Natural killer cell (primary cell): ENCODE results near the gene CD163L1. TPM values are rescaled to one million over a fixed set of nuclear protein-coding genes. Genes with fewer than 3 reads are reported as not detected.

Source experiments
- ATAC-seq, 3 donors: fragments of 150-1000 bp in 2 of 3; fragments of 200-7000 bp in 1 of 3; cut with Tn5 transposase; 1 replicate in 1 of 3; 2 replicates in 2 of 3; pipeline ENCODE4 v1.10.0; 2021; ENCODE audit warnings: mild to moderate bottlenecking in 2 of 3, moderate library complexity in 2 of 3
- DNase-seq, 2 donors: peaks; one replicate each; pipeline versions ENCODE4 v3.0.0 to v3.0.0-alpha.2; 2013 to 2021; ENCODE audit warnings: mixed read lengths in 1 of 2
- H3K27ac ChIP-seq: one replicate; pipeline ENCODE4 v1.5.1; 2013; ENCODE audit warnings: mild to moderate bottlenecking, low read length
- H3K27me3 ChIP-seq: one replicate; pipeline ENCODE4 v1.6.1; 2013; ENCODE audit warnings: low read length; ENCODE audit not compliant: control insufficient read depth, insufficient read depth
- H3K36me3 ChIP-seq: one replicate; pipeline ENCODE4 v1.6.1; 2013; ENCODE audit warnings: low read length; ENCODE audit not compliant: control insufficient read depth, insufficient read depth
- H3K4me1 ChIP-seq: one replicate; pipeline ENCODE4 v1.6.1; 2013; ENCODE audit warnings: low read length; ENCODE audit not compliant: control insufficient read depth, insufficient read depth
- H3K4me3 ChIP-seq: one replicate; pipeline ENCODE4 v1.5.1; 2013; ENCODE audit warnings: low read length
- H3K9me3 ChIP-seq: one replicate; pipeline ENCODE4 v1.6.1; 2013; ENCODE audit warnings: low read length; ENCODE audit not compliant: control insufficient read depth, insufficient read depth
- H3K27ac Mint-ChIP-seq, 2 donors: one replicate each; pipeline ENCODE4 v1.8.0; 2022; ENCODE audit warnings: mild to moderate bottlenecking in 2 of 2, mixed read lengths in 2 of 2, moderate library complexity in 1 of 2
- H3K27me3 Mint-ChIP-seq, 2 donors: one replicate each; pipeline ENCODE4 v1.8.0; 2022; ENCODE audit warnings: low read depth in 2 of 2, mixed read lengths in 2 of 2
- H3K36me3 Mint-ChIP-seq: one replicate; pipeline ENCODE4 v1.8.0; 2022; ENCODE audit warnings: mixed read lengths
- H3K4me1 Mint-ChIP-seq, 2 donors: one replicate each; pipeline ENCODE4 v1.8.0; 2022; ENCODE audit warnings: mixed read lengths in 2 of 2
- H3K4me3 Mint-ChIP-seq: one replicate; pipeline ENCODE4 v1.8.0; 2022; ENCODE audit warnings: mild to moderate bottlenecking, moderate library complexity, mixed read lengths
- H3K9me3 Mint-ChIP-seq, 2 donors: one replicate each; pipeline ENCODE4 v1.8.0; 2022; ENCODE audit warnings: mixed read lengths in 2 of 2
- WGBS: methylation state at CpG from one replicate; pipeline ENCODE4 v1.1.7; 2013; ENCODE audit warnings: missing lambda C conversion rate; ENCODE audit not compliant: insufficient coverage; 5-methylcytosine and 5-hydroxymethylcytosine counted together
- intact Hi-C: fragments of 100-400 bp; cut with micrococcal nuclease; formaldehyde crosslinking; loops from one replicate; pipeline ENCODE4 v1.14.2; 2022
- total RNA-seq, 4 donors: library from RNA; stranded (reverse); fragments of 120-200 nt in 1 of 4; gene quantifications; one replicate each; pipeline versions ENCODE4 v1.2.3 to v1.2.4, GENCODE V29; 2013 to 2022
- TF ChIP-seq, protein P1 (sequence below): fragments of 200-600 bp; IDR thresholded peaks from one replicate; pipeline ENCODE4 v1.8.0; 2022; ENCODE audit warnings: antibody characterized with exemption

CD163L1 gene
- total RNA-seq, 3 donors from 2014 or later (not counting 1 experiment from before 2014, with no cell fraction given) = 0.34 TPM; not detected in 2

DNA sequence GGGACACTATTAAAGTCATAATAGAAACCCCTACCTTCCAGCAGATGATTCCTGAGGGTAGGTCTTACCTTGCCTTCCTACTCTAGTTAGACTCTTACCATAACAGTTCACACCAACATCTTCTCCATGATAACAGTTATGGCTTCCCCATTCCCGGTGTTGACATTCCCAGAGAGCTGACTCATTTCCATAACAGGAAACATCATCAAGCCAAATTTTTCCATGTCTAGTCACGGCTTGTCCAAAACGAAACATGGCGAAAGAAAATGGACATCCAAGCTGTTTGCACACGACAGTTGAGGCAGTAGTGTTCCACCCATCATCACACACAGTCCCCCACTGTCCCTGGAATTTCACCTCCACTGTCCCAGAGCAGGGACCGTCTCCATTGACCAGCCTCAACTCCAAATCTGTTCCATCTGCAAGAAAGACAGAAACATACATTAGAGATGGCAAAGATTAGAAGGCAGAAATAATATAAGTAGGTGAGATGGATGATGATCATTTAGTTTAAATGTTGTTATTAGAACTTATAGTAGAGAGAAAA lies 10.6 kb downstream of the CD163L1 start:
- Mint-ChIP-seq H3K4me3 (no peak overlapping the region), H3K4me1 (no peaks in the 10 kb centered on the region), H3K9me3 (no peaks in the 10 kb centered on the region), H3K36me3 (no peaks in the 10 kb centered on the region), H3K27ac (no peak overlapping the region), H3K27me3 (peaks cover 6 to 8% of the 10 kb centered on the region in 2 donors)
- Histone ChIP-seq H3K27me3 (peaks cover 2% of the 10 kb centered on the region), H3K4me3 (no peak overlapping the region), H3K4me1 (no peaks in the 10 kb centered on the region), H3K36me3 (no peaks in the 10 kb centered on the region), H3K9me3 (no peaks in the 10 kb centered on the region), H3K27ac (no peak overlapping the region)
- intact Hi-C loops = no loop called here
- DNase-seq (no peak), ATAC-seq (no peak)
- WGBS = 85% methylated on average over 5 of the region's 6 CpGs
- TF ChIP-seq, protein P1, sequence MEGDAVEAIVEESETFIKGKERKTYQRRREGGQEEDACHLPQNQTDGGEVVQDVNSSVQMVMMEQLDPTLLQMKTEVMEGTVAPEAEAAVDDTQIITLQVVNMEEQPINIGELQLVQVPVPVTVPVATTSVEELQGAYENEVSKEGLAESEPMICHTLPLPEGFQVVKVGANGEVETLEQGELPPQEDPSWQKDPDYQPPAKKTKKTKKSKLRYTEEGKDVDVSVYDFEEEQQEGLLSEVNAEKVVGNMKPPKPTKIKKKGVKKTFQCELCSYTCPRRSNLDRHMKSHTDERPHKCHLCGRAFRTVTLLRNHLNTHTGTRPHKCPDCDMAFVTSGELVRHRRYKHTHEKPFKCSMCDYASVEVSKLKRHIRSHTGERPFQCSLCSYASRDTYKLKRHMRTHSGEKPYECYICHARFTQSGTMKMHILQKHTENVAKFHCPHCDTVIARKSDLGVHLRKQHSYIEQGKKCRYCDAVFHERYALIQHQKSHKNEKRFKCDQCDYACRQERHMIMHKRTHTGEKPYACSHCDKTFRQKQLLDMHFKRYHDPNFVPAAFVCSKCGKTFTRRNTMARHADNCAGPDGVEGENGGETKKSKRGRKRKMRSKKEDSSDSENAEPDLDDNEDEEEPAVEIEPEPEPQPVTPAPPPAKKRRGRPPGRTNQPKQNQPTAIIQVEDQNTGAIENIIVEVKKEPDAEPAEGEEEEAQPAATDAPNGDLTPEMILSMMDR = no peak

- TF ChIP-seq, protein P1 = no peak
- Mint-ChIP-seq H3K4me3 (no peak overlapping the region), H3K36me3 (no peaks in the 10 kb centered on the region), H3K27me3 (peaks cover 6 to 8% of the 10 kb centered on the region in 2 donors), H3K27ac (no peak overlapping the region), H3K4me1 (no peaks in the 10 kb centered on the region), H3K9me3 (no peaks in the 10 kb centered on the region)
- Histone ChIP-seq H3K27ac (no peak overlapping the region), H3K4me1 (no peaks in the 10 kb centered on the region), H3K27me3 (peaks cover 2% of the 10 kb centered on the region), H3K9me3 (no peaks in the 10 kb centered on the region), H3K4me3 (no peak overlapping the region), H3K36me3 (no peaks in the 10 kb centered on the region)
- DNase-seq = no peak
- intact Hi-C loops = no loop called here
- ATAC-seq = no peak
- 93% methylated on average over 5 of the region's 5 CpGs for WGBS
Observed at GRCh38 chr12:7431993-7432685, 11.8 kb downstream of the CD163L1 start.

DNA sequence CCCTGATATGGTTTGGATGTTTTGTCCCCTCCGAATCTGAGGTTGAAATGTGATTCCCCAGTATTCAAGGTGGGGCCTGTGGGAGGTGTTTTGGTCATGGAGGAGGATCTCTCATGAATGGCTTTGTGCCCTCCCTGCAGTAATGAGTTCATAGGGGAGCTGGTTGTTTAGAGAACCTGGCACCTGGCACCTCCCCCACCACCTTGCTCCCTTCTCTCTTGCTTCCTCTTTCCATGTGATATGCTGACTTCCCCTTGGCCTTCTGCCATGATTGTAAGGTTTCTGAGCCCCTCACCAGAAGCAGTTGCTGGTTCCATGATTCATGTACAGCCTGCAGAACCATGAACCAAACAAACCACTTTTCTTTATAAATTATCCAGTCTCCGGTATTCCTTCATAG lies 32.6 kb downstream of the CD163L1 start:
- 18% methylated on average over 2 of the region's 2 CpGs for WGBS
- H3K4me3 Mint-ChIP-seq = no peak overlapping the region
- DNase-seq = no peak
- no peaks in the 10 kb centered on the region for H3K9me3 ChIP-seq
- no peak for ATAC-seq
- H3K27ac ChIP-seq = no peak overlapping the region
- no peak overlapping the region for H3K27ac Mint-ChIP-seq
- H3K27me3 Mint-ChIP-seq = peaks cover 17 to 35% of the 10 kb centered on the region in 2 donors
- TF ChIP-seq, protein P1 = no peak
- no peak overlapping the region for H3K4me3 ChIP-seq
- H3K9me3 Mint-ChIP-seq = no peaks in the 10 kb centered on the region
- H3K36me3 ChIP-seq = no peaks in the 10 kb centered on the region
- intact Hi-C loops = no loop called here
- H3K36me3 Mint-ChIP-seq = no peaks in the 10 kb centered on the region
- no peaks in the 10 kb centered on the region for H3K27me3 ChIP-seq
- no peaks in the 10 kb centered on the region for H3K4me1 ChIP-seq
- no peaks in the 10 kb centered on the region for H3K4me1 Mint-ChIP-seq

DNA sequence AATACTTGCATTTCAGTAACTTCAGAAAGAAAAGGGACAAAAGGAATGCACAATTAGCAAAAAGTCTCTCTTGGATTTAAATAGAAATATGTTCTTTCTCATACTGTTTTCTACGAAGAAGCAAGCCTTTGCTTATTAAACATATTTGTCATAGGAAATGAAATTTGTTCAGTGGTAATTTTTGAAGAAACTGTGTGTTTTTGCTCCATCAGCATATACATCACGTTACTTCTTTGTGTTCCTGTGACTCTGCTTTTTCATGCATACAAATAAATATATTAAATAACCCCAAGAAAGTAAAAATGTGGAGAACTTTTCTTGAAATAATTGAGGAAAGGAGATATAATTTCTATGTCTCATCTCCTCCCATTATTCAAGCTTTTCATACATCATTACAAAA lies 39.7 kb downstream of the CD163L1 start:
- no peaks in the 10 kb centered on the region for H3K4me1 Mint-ChIP-seq
- H3K36me3 Mint-ChIP-seq = no peaks in the 10 kb centered on the region
- H3K9me3 Mint-ChIP-seq = no peaks in the 10 kb centered on the region
- Histone ChIP-seq H3K9me3 (no peaks in the 10 kb centered on the region), H3K36me3 (no peaks in the 10 kb centered on the region), H3K27ac (no peak overlapping the region), H3K4me1 (no peaks in the 10 kb centered on the region), H3K27me3 (peaks cover 2% of the 10 kb centered on the region), H3K4me3 (no peak overlapping the region)
- no peak for ATAC-seq
- no peak overlapping the region for H3K27ac Mint-ChIP-seq
- H3K27me3 Mint-ChIP-seq = peaks cover 6 to 21% of the 10 kb centered on the region in 2 donors
- no peak for DNase-seq
- TF ChIP-seq, protein P1 = no peak
- WGBS = no CpG with 5 or more reads among the region's 2 CpGs
- intact Hi-C loops = no loop called here
- H3K4me3 Mint-ChIP-seq = no peak overlapping the region
